ENCODE results near the gene WNT11.
A peak's percentile ranks its signal among the peaks of the same experiment; 100 is the strongest.

Gene WNT11

DNA sequence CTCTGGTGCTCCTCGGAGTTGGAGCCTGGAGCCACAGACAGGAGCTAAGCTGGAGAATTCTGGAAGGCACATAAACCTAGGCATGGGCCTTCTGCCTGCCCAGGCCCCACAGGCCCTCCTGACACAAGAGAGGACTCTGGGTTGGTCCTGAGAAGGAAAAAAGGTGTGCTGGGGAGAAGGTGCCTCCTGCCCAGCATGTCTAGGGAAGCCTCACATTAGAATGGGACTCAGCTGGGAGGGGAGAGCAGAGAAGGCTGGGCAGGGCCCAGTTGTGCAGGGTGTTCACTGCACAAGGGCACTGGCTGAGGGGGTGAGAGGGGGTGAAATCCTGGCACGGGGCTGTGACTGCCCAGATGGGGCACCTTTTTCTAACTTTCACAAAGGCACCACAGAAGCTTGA is 39.4 kb upstream of the WNT11 start:
- H3K27ac ChIP-seq (ENCODE audit: low read depth, low read length) = no peak overlapping the region
- peaks cover 3% of the 10 kb centered on the region; the same call in 1 of the 2 replicates for H3K4me1 ChIP-seq (ENCODE audit: insufficient read depth, low read length)
- no peak overlapping the region for H3K4me3 ChIP-seq (ENCODE audit: low read length)
- H3K27me3 ChIP-seq (ENCODE audit: insufficient read depth, low read length) = peaks cover 31% of the 10 kb centered on the region
- peaks cover 7% of the 10 kb centered on the region; the same call in 1 of the 2 replicates for H3K9me3 ChIP-seq (ENCODE audit: insufficient read depth, low read depth, low read length)
- no peak overlapping the region for H3K9ac ChIP-seq (ENCODE audit: low read depth, low read length)
- WGBS = 93% methylated on average over 2 of the region's 2 CpGs
- H3K36me3 ChIP-seq (ENCODE audit: insufficient read depth, low read length) = no peaks in the 10 kb centered on the region

DNA sequence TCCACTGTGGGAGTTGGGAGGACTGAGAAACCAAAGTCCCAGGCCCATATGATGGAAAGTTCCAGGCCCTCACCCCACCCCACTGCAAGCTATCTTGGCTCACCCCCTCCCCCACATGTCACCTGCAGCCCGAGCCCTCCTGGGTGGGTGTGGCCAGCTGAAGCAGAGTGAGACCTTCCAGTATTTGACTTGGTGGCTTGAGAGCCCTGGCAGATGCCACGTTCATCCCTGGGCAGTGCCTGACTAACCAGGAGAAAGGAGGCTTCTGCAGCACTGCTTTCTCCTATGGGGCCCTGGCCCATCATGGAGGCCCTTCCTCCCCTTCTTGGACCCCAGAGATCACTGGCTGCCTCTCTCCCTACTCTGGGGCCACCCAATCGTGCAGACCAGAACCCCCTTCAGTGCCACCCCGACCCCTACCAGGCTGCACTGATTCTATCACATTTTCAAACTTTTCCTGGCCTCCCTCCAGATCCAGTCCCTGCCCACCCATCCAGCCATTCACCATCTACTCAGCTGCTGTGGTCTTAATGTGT is 38.1 kb upstream of the WNT11 start:
- H3K9me3 ChIP-seq (ENCODE audit: insufficient read depth, low read depth, low read length) = no peaks in the 10 kb centered on the region
- H3K27ac ChIP-seq (ENCODE audit: low read depth, low read length) = no peak overlapping the region
- WGBS = 76% methylated on average over 4 of the region's 4 CpGs
- peaks cover 3% of the 10 kb centered on the region; the same call in 1 of the 2 replicates for H3K4me1 ChIP-seq (ENCODE audit: insufficient read depth, low read length)
- no peaks in the 10 kb centered on the region for H3K36me3 ChIP-seq (ENCODE audit: insufficient read depth, low read length)
- H3K4me3 ChIP-seq (ENCODE audit: low read length) = no peak overlapping the region
- H3K27me3 ChIP-seq (ENCODE audit: insufficient read depth, low read length) = peaks cover 31% of the 10 kb centered on the region
- H3K9ac ChIP-seq (ENCODE audit: low read depth, low read length) = no peak overlapping the region

DNA sequence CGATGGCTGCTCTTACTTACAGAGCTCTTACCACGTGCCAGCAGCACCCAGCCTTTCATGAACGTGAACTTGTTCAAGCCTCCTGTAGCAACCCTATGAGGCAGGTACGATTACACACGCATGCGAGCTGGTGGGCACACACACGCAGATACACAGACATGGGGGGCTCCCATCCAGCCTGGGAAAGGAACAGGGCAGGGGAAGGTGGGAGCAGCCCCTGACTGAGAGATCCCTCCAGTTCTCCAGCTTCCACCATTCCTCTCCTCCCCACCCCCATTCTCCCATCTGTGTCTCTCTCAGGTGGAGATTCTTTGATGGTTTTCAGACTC is 37.6 kb upstream of the WNT11 start:
- Histone ChIP-seq H3K4me3 (ENCODE audit: low read length) (peak overlapping the region; percentile 42), H3K27ac (ENCODE audit: low read depth, low read length) (no peak overlapping the region), H3K9ac (ENCODE audit: low read depth, low read length) (no peak overlapping the region), H3K27me3 (ENCODE audit: insufficient read depth, low read length) (peaks cover 31% of the 10 kb centered on the region), H3K9me3 (ENCODE audit: insufficient read depth, low read depth, low read length) (no peaks in the 10 kb centered on the region), H3K4me1 (ENCODE audit: insufficient read depth, low read length) (peaks cover 3% of the 10 kb centered on the region; the same call in 1 of the 2 replicates), H3K36me3 (ENCODE audit: insufficient read depth, low read length) (no peaks in the 10 kb centered on the region)
- WGBS = 75% methylated on average over 7 of the region's 7 CpGs

DNA sequence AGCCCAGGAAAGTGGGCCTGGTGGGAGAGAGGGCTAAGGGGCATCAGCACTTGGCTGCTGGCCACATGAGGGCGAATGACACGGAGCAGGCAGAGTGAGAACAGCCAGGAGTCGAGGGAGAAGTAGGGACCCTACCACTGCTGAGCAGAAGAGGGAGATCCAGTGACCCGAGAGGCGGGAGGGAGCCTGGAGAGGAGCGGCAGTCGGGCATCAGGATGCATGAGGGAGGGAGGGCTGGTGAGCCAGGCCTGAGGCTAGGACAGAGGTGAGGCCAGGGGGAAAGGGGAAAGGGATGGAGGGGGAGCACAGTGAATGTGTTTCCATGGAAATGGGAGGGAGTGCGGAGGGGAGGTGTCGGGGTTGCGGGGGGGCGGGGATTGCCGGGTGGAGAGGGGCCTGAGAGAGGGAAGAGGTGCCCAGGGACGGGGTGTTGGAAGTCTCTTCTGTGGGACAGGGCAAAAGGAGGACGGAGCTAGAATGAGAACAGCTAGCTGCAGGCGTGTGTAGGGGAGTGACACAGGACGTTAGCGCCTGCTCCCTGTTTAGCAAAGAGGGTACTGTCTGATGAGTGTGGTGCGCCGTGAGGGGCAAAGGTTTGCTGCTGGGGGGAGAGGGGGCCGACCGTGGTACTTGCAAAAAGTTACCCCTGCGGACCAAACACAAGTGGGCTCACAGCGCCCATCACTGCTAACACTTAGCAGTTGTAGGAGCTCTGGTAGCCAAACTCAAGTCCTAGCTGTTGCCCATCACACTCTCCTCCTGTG is 37.1 kb upstream of the WNT11 start:
- 28% methylated on average over 23 of the region's 23 CpGs for WGBS
- peaks cover 3% of the 10 kb centered on the region; the same call in 1 of the 2 replicates for H3K4me1 ChIP-seq (ENCODE audit: insufficient read depth, low read length)
- H3K9ac ChIP-seq (ENCODE audit: low read depth, low read length) = no peak overlapping the region
- H3K9me3 ChIP-seq (ENCODE audit: insufficient read depth, low read depth, low read length) = no peaks in the 10 kb centered on the region
- no peaks in the 10 kb centered on the region for H3K36me3 ChIP-seq (ENCODE audit: insufficient read depth, low read length)
- no peak overlapping the region for H3K27ac ChIP-seq (ENCODE audit: low read depth, low read length)
- peaks cover 31% of the 10 kb centered on the region for H3K27me3 ChIP-seq (ENCODE audit: insufficient read depth, low read length)
- H3K4me3 ChIP-seq (ENCODE audit: low read length) = peak overlapping the region; percentile 42

DNA sequence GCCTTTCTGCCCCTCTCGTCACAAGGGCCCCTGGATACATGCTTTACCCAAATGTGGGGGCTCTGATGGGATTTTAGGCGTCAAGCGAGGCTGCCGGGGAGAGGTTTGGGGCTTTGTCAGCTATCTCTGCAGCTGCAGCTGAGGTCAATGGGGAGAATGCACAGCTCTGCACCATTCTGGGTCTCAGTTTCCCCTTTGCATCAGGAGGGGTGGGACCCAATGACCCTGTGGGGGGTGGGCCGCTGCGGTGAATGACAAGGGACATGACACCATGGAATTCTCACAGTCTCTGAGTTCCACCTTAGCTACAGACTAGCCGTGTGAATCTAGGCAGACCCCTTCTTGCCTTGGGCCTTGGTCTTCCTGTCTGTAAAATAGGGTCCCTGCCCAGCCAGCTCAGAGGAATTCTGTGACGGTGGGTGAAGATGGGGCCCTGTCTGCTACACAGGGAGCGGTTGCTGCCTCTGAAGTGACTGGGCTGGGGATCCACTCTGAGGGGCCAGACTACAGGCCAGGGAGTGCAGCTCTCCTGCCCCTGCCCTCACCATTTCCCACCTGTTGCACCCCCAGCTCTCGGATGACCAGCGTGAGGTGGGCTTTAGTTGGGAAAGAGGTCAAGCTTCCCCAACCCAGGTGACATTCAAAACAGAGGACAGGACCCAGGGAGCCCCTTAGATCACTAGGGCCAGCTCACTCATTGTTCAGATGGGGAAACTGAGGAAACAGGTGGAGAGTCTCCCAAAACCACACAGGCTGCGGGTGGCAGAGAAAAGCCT is 35.9 kb upstream of the WNT11 start:
- no peaks in the 10 kb centered on the region for H3K9me3 ChIP-seq (ENCODE audit: insufficient read depth, low read depth, low read length)
- H3K36me3 ChIP-seq (ENCODE audit: insufficient read depth, low read length) = no peaks in the 10 kb centered on the region
- H3K4me1 ChIP-seq (ENCODE audit: insufficient read depth, low read length) = peaks cover 3% of the 10 kb centered on the region; the same call in 1 of the 2 replicates
- H3K4me3 ChIP-seq (ENCODE audit: low read length) = no peak overlapping the region
- H3K27ac ChIP-seq (ENCODE audit: low read depth, low read length) = no peak overlapping the region
- no peak overlapping the region for H3K9ac ChIP-seq (ENCODE audit: low read depth, low read length)
- H3K27me3 ChIP-seq (ENCODE audit: insufficient read depth, low read length) = peaks cover 31% of the 10 kb centered on the region
- WGBS = 90% methylated on average over 12 of the region's 12 CpGs

DNA sequence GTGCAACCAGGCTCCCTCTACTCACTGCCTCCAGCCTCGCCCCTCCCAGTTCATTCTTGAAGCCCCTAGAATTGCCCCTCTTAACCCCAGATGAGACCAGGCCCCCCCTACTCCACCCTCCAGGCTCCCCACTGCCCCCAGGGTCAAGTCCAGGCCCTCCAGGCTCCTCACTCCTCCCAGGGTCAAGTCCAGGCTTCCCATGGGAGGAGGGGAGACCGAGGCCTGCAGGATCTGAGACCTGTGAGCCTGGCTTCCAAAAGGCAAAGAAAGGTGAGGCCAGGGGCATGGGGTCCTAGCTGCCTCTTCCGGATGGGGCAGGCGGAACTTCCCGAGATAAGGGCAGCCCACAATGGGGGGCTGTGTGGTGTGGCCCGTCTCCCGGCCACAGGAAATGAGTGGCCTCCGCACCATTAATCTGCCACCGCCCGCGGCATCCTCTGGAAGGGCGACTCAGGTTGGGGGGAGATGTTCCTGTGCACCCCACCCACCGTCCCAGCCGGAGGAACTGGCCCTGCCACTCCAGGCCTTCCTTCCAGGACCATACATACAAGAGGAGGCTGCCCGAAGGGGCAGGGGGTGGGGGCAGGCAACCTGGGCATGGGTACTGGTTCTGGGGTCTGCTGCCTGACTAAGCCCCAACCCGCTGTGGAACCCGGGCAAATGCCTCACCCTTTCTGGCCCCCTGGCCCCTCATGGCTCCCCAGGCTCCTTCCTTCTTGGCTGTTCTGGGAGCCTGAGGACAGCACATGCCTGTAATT is 35.1 kb upstream of the WNT11 start:
- no peaks in the 10 kb centered on the region for H3K9me3 ChIP-seq (ENCODE audit: insufficient read depth, low read depth, low read length)
- H3K36me3 ChIP-seq (ENCODE audit: insufficient read depth, low read length) = no peaks in the 10 kb centered on the region
- peaks cover 3% of the 10 kb centered on the region; the same call in 1 of the 2 replicates for H3K4me1 ChIP-seq (ENCODE audit: insufficient read depth, low read length)
- WGBS = 94% methylated on average over 17 of the region's 17 CpGs
- no peak overlapping the region for H3K9ac ChIP-seq (ENCODE audit: low read depth, low read length)
- peaks cover 31% of the 10 kb centered on the region for H3K27me3 ChIP-seq (ENCODE audit: insufficient read depth, low read length)
- H3K27ac ChIP-seq (ENCODE audit: low read depth, low read length) = no peak overlapping the region
- H3K4me3 ChIP-seq (ENCODE audit: low read length) = no peak overlapping the region

DNA sequence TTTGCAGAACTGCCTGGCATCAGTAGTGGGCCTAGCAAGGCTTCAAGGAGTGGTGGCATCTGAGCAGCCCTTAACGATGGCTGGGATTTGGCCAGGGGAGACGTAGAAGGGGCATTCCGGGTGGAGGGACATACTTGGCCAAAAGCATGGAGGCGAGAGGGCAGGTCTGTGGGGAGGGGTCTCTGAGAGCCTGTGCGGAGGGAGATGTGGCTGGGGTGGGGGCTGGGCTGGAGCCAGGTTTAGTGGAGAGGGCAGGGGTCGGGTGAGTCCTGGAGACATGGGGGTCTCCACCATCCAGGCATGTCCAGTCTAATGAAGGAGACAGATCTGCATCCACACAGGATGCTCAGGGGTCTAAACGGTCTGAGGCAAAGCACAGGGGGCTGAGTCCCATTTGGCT is 34.4 kb upstream of the WNT11 start:
- peaks cover 3% of the 10 kb centered on the region; the same call in 1 of the 2 replicates for H3K4me1 ChIP-seq (ENCODE audit: insufficient read depth, low read length)
- H3K4me3 ChIP-seq (ENCODE audit: low read length) = no peak overlapping the region
- H3K27ac ChIP-seq (ENCODE audit: low read depth, low read length) = no peak overlapping the region
- no peak overlapping the region for H3K9ac ChIP-seq (ENCODE audit: low read depth, low read length)
- no peaks in the 10 kb centered on the region for H3K36me3 ChIP-seq (ENCODE audit: insufficient read depth, low read length)
- WGBS = 83% methylated on average over 7 of the region's 7 CpGs
- no peaks in the 10 kb centered on the region for H3K9me3 ChIP-seq (ENCODE audit: insufficient read depth, low read depth, low read length)
- peaks cover 31% of the 10 kb centered on the region for H3K27me3 ChIP-seq (ENCODE audit: insufficient read depth, low read length)

DNA sequence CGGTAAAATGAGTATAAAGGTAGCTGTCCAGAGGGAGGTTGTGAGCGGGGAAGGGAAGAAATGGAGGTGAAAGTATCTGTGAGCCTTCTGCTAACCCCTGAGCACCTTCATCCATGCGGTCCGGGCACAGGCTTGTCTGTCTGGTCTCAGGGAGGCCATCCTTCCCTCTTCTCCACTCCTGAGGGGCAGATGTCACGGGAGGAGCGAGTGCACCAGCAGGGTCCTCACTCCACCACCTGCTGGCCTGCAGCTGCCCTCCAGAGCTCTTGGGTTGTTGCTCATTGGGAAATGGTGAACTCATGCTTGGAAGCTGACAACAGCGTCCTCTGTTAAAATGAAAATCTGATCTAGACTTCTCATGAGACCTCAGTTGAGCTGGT is 33.8 kb upstream of the WNT11 start:
- no peaks in the 10 kb centered on the region for H3K9me3 ChIP-seq (ENCODE audit: insufficient read depth, low read depth, low read length)
- H3K4me1 ChIP-seq (ENCODE audit: insufficient read depth, low read length) = peaks cover 3% of the 10 kb centered on the region; the same call in 1 of the 2 replicates
- H3K36me3 ChIP-seq (ENCODE audit: insufficient read depth, low read length) = no peaks in the 10 kb centered on the region
- no peak overlapping the region for H3K4me3 ChIP-seq (ENCODE audit: low read length)
- peaks cover 29% of the 10 kb centered on the region for H3K27me3 ChIP-seq (ENCODE audit: insufficient read depth, low read length)
- H3K9ac ChIP-seq (ENCODE audit: low read depth, low read length) = no peak overlapping the region
- WGBS = 93% methylated on average over 7 of the region's 7 CpGs
- no peak overlapping the region for H3K27ac ChIP-seq (ENCODE audit: low read depth, low read length)

DNA sequence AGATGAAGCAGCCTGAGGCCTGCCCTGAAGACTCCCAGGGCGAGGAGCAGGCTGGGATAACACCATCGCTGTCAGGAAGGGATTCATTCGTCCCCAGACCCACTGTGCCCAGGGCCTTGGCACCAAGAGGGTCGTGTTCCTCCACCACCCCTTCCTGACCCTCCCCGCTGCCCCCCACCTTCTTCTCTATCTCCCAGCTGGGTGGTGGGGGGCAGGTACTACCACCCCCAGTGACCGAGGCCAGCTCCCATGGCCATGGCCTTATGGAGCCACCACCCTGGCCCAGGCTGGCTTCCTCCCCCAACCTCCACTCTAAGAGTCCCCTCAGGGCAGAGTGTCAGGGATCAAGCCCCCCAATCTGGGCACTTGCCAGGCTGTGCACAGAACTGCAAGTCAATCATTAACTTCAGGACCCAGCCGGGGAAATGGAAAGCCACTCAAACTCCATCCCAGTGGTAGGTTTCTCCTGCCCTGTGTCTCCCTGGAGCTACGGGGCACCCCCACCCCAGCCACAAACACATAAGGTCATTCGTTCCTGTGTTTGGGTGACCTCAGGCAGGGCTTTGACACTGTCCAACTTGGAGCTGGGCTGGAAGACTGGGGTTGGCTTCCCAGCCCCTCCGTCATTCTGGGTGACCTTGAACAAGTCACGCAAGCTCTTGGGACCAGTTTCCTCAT is 33.3 kb upstream of the WNT11 start:
- Histone ChIP-seq H3K27ac (ENCODE audit: low read depth, low read length) (no peak overlapping the region), H3K9me3 (ENCODE audit: insufficient read depth, low read depth, low read length) (no peaks in the 10 kb centered on the region), H3K27me3 (ENCODE audit: insufficient read depth, low read length) (peaks cover 24% of the 10 kb centered on the region), H3K4me3 (ENCODE audit: low read length) (no peak overlapping the region), H3K4me1 (ENCODE audit: insufficient read depth, low read length) (peaks cover 4% of the 10 kb centered on the region), H3K9ac (ENCODE audit: low read depth, low read length) (no peak overlapping the region), H3K36me3 (ENCODE audit: insufficient read depth, low read length) (no peaks in the 10 kb centered on the region)
- WGBS = 91% methylated on average over 11 of the region's 11 CpGs

DNA sequence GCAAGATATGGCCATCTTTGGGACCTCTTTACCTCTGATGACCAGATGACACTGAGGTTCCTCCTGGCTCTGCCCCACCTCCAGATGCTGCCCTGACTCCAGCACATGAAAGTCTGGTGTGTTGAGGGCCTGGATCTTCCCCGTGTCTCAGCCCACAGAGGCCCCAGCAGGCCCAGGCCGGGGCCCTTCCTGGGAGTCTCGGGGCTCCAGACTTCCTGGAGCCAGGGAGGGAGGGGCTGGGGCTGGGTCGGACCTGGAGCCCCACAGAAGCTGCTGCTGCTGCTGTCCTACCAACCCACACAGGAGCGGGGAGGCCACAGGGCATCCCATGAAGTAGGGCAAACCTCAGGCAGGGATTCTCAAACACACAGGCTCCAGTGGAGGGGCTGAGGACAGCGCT is 32.2 kb upstream of the WNT11 start:
- Histone ChIP-seq H3K9me3 (ENCODE audit: insufficient read depth, low read depth, low read length) (no peaks in the 10 kb centered on the region), H3K4me3 (ENCODE audit: low read length) (no peak overlapping the region), H3K9ac (ENCODE audit: low read depth, low read length) (no peak overlapping the region), H3K36me3 (ENCODE audit: insufficient read depth, low read length) (no peaks in the 10 kb centered on the region), H3K27ac (ENCODE audit: low read depth, low read length) (no peak overlapping the region), H3K27me3 (ENCODE audit: insufficient read depth, low read length) (peaks cover 13% of the 10 kb centered on the region), H3K4me1 (ENCODE audit: insufficient read depth, low read length) (peaks cover 8% of the 10 kb centered on the region; the same call in 1 of the 2 replicates)
- WGBS = 72% methylated on average over 6 of the region's 6 CpGs
